CD4-positive, alpha-beta T cell treated with Interferon alpha-2 for 1 hour (primary cell): ENCODE data around the gene CAMK2B.

Experiments
- DNase-seq, 2 donors: peaks; one replicate each; pipeline ENCODE4 v3.0.0-alpha.2; 2020 to 2022

CAMK2B gene

GRCh38 chr7:44285561-44285960, 39.8 kb downstream of the CAMK2B start:
- no peak for DNase-seq

- DNase-seq: no peak
Observed at GRCh38 chr7:44284881-44285541, 40.4 kb downstream of the CAMK2B start.

DNA sequence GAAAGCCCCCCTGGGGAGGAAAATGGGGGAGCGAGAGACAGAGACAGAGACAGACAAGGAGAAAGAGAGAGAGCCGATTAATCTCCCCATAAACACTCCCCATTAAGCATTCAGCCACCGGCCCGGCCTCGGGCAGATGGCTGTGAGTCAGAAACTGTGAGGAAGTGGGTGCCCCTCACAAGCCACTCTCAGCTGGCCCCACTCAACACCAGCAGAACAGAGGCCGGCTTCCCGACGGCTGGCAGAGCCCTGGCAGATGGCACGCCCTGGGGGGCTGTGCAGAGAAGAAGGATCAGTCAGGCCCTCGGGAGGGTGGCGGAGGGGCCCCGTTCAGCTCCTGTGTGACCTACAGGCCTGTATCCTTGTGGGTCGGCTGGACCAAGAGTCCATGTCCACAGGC, 41.2 kb downstream of the CAMK2B start:
- no peak for DNase-seq

DNA sequence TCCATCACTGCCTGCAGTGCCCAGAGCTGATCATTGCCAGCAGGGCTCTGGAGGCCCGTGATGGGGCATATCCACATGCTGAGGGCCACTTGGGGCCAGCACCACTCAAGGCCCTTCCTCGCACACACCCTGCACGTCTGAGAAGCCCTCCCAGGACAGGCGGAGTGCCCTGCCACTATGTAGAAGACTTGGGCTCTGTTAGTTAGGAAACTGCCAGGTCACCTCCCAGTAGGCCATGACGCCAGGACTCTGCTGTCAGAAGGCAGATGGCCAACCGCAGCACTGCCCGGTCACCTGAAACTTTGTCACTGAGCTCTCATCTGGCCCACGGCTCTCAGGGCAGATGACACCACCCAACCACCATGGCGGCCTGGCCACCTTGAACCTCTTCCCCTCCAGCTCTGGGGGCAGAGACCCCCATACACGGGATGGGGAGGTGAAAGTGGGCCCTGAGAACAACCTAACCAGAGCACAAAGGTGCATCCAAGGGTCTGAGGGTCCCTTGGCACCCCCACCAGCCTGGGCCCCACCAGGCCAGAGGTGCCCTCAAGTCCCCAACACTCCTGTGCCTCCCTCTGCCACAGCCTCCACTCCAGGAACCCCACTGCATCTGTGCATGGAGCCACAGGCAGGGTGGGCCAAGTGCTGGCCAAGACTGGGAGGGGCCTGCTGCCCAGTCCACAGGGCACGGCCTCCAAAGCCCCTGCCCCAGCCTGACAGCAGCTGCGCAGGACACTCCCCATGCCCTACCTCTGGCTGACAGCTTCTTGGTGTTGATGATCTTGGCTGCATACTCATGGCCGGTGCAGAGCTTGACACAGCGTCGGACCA, 41.8 kb downstream of the CAMK2B start:
- no peak for DNase-seq

DNA sequence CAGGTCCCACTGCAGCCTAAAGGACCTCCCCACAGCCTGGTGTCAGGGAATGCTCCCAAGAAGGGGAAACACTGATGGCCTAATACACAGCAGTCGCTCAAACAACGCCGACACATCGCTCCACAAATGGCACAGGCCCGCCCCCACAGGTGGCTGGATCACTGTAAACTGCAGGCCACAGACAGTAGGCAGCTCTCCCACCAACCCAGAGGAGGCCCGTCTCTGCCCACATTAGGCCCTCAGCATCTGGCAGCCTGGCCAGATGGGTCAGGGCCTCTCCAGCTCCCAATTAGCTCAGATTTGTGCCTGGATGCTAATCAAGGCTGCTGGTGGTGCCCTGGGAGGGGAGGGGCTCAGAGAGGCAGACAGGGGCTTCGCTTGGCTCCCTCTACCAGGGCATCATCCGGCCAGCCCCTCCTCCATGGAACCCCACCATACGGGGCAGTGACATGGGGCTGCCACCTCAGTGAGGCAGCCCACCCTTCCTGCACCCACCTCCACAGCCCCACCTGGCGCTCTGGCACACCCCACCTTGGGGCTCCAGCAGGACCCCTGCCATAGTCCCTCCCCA, 42.7 kb downstream of the CAMK2B start:
- no peak for DNase-seq

GRCh38 chr7:44281811-44282600, 43.4 kb downstream of the CAMK2B start:
- no peak for DNase-seq

GRCh38 chr7:44280993-44281721, 44.2 kb downstream of the CAMK2B start:
- DNase-seq: no peak

DNA sequence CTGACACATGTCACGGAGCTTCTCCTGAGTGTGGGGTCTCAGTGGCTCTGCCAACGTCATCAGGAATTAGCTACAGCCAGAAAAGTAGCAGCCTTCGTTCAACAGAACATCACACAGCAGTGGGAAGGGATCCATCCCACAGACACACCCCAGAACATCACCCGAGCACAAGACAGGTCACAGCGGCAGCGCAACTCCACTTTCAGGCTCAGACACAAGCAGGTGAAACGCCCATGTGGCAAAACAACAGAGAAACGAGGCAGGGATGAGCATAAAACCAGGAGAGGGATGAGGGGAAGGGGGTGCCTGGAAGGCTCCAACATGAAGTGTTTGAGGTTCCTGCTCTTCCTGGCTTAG, 44.8 kb downstream of the CAMK2B start:
- DNase-seq: no peak

- no peak for DNase-seq
Observed at GRCh38 chr7:44279731-44280505, 45.5 kb downstream of the CAMK2B start.

DNA sequence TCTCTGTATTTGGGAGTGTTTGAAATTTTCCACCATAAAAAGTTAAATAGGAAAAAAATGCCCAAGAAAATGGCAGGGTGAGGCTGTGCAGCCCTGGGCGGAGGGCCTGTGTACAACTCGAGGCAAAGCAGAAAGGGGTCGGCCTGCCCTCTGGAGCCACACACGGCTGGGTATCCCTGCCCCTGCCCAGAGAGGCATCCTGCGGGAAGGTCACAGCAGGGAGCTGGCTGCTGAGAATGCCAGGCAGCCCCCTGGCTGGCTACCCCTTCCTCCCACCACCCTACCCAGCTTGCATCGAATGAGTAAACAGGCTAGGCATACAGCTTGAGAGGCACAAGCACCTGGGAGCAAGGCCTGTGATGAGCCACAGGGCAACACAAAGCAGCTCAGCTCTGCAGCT, 46.1 kb downstream of the CAMK2B start:
- no peak for DNase-seq

- DNase-seq: no peak
Observed at GRCh38 chr7:44278451-44279161, 46.8 kb downstream of the CAMK2B start.

GRCh38 chr7:44277851-44278250, 47.5 kb downstream of the CAMK2B start:
- DNase-seq: no peak

GRCh38 chr7:44277391-44277790, 48.0 kb downstream of the CAMK2B start:
- no peak for DNase-seq

- DNase-seq: no peak
Observed at GRCh38 chr7:44276571-44277221, 48.7 kb downstream of the CAMK2B start.

DNA sequence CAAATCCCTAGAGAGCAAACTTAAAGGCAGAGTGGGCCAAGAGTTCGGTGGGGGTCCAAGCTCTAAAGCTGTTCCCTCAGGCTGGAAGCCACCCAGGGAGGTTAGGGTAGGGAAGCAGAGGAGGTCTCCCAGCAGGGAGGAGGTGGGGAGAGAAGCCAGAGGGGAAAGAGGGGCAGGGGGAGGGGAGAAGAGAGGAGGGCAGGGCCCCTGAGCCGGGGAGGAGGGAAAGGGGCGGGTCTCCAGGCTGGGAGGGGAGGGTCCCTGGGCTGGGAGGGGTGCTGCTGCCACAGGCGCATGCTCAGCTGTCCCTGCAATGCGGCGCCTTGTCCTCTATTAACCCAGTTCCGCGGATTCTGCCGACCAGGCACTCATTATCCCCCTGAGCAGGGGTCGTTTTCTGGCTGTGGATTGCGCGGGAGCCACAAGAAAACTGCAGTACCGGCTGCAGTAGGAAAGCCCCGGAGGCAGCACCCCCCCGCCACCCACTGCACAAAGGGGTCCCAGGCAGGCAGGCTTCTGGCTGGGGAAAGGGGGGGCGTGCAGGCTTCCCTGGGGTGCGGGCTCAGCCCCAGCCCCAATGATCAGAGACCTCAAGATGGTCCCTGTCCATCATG, 49.3 kb downstream of the CAMK2B start:
- DNase-seq: no peak

GRCh38 chr7:44275146-44275545, 50.2 kb downstream of the CAMK2B start:
- DNase-seq: no peak

- no peak for DNase-seq
Observed at GRCh38 chr7:44274623-44274975, 50.8 kb downstream of the CAMK2B start.

GRCh38 chr7:44273681-44274622, 51.4 kb downstream of the CAMK2B start:
- no peak for DNase-seq

GRCh38 chr7:44272981-44273380, 52.4 kb downstream of the CAMK2B start:
- DNase-seq: no peak
